Mesendoderm (in vitro differentiated cells): Measurements from ENCODE around the gene TRIM29.

Source experiments
- DNase-seq: peaks from one replicate; pipeline ENCODE4 v3.0.0; 2013
- H2AK5ac ChIP-seq: 2 replicates; pipeline ENCODE4 v1.6.1; 2013; ENCODE audit warnings: low read length, inconsistent platforms
- H2BK120ac ChIP-seq: 2 replicates; pipeline ENCODE4 v1.6.1; 2013; ENCODE audit warnings: low read depth, mild to moderate bottlenecking, low read length, moderate library complexity, mixed read lengths
- H2BK15ac ChIP-seq: replicated peaks from 2 replicates; pipeline ENCODE4 v1.6.1; 2013; ENCODE audit warnings: low read depth, mild to moderate bottlenecking, moderate library complexity
- H2BK5ac ChIP-seq: 2 replicates; pipeline ENCODE4 v1.6.1; 2013; ENCODE audit warnings: low read length, inconsistent platforms
- H3K18ac ChIP-seq: 2 replicates; pipeline ENCODE4 v1.6.1; 2013; ENCODE audit warnings: mild to moderate bottlenecking, low read length, mixed read lengths
- H3K23ac ChIP-seq: one replicate; pipeline ENCODE4 v1.6.1; 2013; ENCODE audit warnings: low read length
- H3K27ac ChIP-seq: 2 replicates; pipeline ENCODE4 v1.5.1; 2013; ENCODE audit warnings: low read depth, mild to moderate bottlenecking, inconsistent platforms, low read length, moderate library complexity
- H3K27me3 ChIP-seq: 2 replicates; pipeline ENCODE4 v1.6.1; 2013; ENCODE audit warnings: low read length, control low read depth, mild to moderate bottlenecking, inconsistent platforms; ENCODE audit not compliant: insufficient read depth, poor library complexity
- H3K36me3 ChIP-seq: 2 replicates; pipeline ENCODE4 v1.6.1; 2013; ENCODE audit warnings: low read length, inconsistent platforms; ENCODE audit not compliant: control insufficient read depth, insufficient read depth
- H3K4ac ChIP-seq: one replicate; pipeline ENCODE4 v1.6.1; 2013; ENCODE audit warnings: low read depth, mild to moderate bottlenecking, low read length, moderate library complexity
- H3K4me1 ChIP-seq: 2 replicates; pipeline ENCODE4 v1.6.1; 2013; ENCODE audit warnings: low read depth, low read length, inconsistent platforms; ENCODE audit not compliant: control insufficient read depth
- H3K4me2 ChIP-seq: 2 replicates; pipeline ENCODE4 v1.6.1; 2013; ENCODE audit warnings: low read length
- H3K4me3 ChIP-seq: 2 replicates; pipeline ENCODE4 v1.5.1; 2013; ENCODE audit warnings: mild to moderate bottlenecking, low read length
- H3K56ac ChIP-seq: one replicate; pipeline ENCODE4 v1.6.1; 2013; ENCODE audit warnings: low read length
- H3K79me1 ChIP-seq: 2 replicates; pipeline ENCODE4 v1.6.1; 2013; ENCODE audit warnings: low read length, inconsistent platforms
- H3K79me2 ChIP-seq: 2 replicates; pipeline ENCODE4 v1.6.1; 2013; ENCODE audit warnings: mild to moderate bottlenecking, low read length; ENCODE audit not compliant: control insufficient read depth, insufficient read depth
- H3K9ac ChIP-seq: 2 replicates; pipeline ENCODE4 v1.6.1; 2013; ENCODE audit warnings: low read length, inconsistent platforms
- H4K5ac ChIP-seq: one replicate; pipeline ENCODE4 v1.6.1; 2013; ENCODE audit warnings: low read length
- H4K8ac ChIP-seq: one replicate; pipeline ENCODE4 v1.6.1; 2013; ENCODE audit warnings: low read depth, mild to moderate bottlenecking, control low read depth, low read length, moderate library complexity
- WGBS: extraction: QIAGEN DNeasy Blood & Tissue Kit; methylation state at CpG from one replicate; pipeline ENCODE4 v1.1.7; 2013; ENCODE audit warnings: low lambda C conversion rate, missing lambda C conversion rate; ENCODE audit not compliant: insufficient coverage; ENCODE audit errors: extremely low coverage; 5-methylcytosine and 5-hydroxymethylcytosine counted together

TRIM29 gene

GRCh38 chr11:120130176-120130980 lies 7.5 kb downstream of the TRIM29 start:
- Histone ChIP-seq H3K79me1 (no peaks in the 10 kb centered on the region), H3K4ac (no peak overlapping the region), H3K27ac (no peak overlapping the region), H3K9ac (no peak overlapping the region), H3K79me2 (no peaks in the 10 kb centered on the region), H2AK5ac (no peak overlapping the region), H2BK5ac (no peak overlapping the region), H3K56ac (no peak overlapping the region), H3K36me3 (no peaks in the 10 kb centered on the region), H2BK15ac (no peak overlapping the region), H3K23ac (no peak overlapping the region), H2BK120ac (no peak overlapping the region), H3K27me3 (no peaks in the 10 kb centered on the region), H3K4me2 (no peak overlapping the region), H3K18ac (no peak overlapping the region), H4K5ac (no peak overlapping the region), H4K8ac (no peak overlapping the region), H3K4me1 (no peaks in the 10 kb centered on the region), H3K4me3 (no peak overlapping the region)
- no peak for DNase-seq
- WGBS: no CpG with 5 or more reads among the region's 8 CpGs

GRCh38 chr11:120129570-120129969 lies 8.3 kb downstream of the TRIM29 start:
- Histone ChIP-seq H2BK15ac (no peak overlapping the region), H4K8ac (no peak overlapping the region), H2BK120ac (no peak overlapping the region), H2BK5ac (no peak overlapping the region), H3K4me2 (no peak overlapping the region), H3K4me3 (no peak overlapping the region), H3K27me3 (no peaks in the 10 kb centered on the region), H3K4me1 (no peaks in the 10 kb centered on the region), H3K56ac (no peak overlapping the region), H3K36me3 (no peaks in the 10 kb centered on the region), H3K23ac (no peak overlapping the region), H2AK5ac (no peak overlapping the region), H4K5ac (no peak overlapping the region), H3K27ac (no peak overlapping the region), H3K4ac (no peak overlapping the region), H3K18ac (no peak overlapping the region), H3K79me1 (no peaks in the 10 kb centered on the region), H3K9ac (no peak overlapping the region), H3K79me2 (no peaks in the 10 kb centered on the region)
- WGBS: no CpG with 5 or more reads among the region's 9 CpGs
- DNase-seq: peak; percentile 17

DNA sequence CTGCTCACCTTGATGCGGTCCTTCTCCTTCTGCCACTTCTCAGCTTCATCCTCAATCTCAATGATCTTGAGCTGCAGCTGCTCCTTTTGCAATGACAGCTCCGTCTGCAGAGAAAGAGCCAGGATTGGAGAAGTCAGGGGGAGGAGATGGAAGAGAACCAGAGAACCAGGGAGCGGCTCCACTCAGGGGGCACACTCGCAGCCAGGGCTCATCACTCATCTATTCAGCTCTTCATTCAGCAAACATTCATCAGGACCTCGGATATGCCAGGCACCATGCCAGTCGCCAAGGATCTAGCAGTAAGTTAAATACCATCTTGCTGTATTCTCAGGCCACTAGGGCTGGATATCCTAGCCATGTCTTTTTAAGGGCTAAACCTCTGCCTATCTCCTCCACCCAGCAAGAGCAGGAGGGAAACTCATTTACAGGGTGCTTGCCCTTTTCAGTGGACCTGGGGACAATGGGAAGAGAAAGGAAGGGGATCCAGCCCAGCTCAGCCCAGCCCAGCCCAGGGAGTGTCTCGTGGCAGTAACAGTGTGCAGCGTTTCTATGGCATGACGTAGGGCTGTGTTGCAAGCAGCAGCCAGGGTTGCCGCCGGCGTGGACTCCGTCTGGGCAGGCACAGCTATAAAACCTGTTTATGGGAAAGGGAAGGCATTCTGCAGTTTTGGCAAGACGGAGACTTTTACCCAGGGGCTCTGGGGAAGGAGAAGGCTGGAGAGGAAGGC lies 9.4 kb downstream of the TRIM29 start:
- no peaks in the 10 kb centered on the region for H3K79me2 ChIP-seq
- H3K27ac ChIP-seq: no peak overlapping the region
- no CpG with 5 or more reads among the region's 14 CpGs for WGBS
- H4K5ac ChIP-seq: no peak overlapping the region
- no peak overlapping the region for H2BK120ac ChIP-seq
- H3K27me3 ChIP-seq: no peaks in the 10 kb centered on the region
- H3K56ac ChIP-seq: no peak overlapping the region
- no peak overlapping the region for H3K23ac ChIP-seq
- no peak overlapping the region for H2BK5ac ChIP-seq
- no peaks in the 10 kb centered on the region for H3K79me1 ChIP-seq
- no peak overlapping the region for H3K4ac ChIP-seq
- H3K4me3 ChIP-seq: no peak overlapping the region
- H3K9ac ChIP-seq: no peak overlapping the region
- H3K4me2 ChIP-seq: no peak overlapping the region
- H4K8ac ChIP-seq: no peak overlapping the region
- H2AK5ac ChIP-seq: no peak overlapping the region
- H3K36me3 ChIP-seq: no peaks in the 10 kb centered on the region
- no peak overlapping the region for H2BK15ac ChIP-seq
- no peaks in the 10 kb centered on the region for H3K4me1 ChIP-seq
- no peak for DNase-seq
- no peak overlapping the region for H3K18ac ChIP-seq

DNA sequence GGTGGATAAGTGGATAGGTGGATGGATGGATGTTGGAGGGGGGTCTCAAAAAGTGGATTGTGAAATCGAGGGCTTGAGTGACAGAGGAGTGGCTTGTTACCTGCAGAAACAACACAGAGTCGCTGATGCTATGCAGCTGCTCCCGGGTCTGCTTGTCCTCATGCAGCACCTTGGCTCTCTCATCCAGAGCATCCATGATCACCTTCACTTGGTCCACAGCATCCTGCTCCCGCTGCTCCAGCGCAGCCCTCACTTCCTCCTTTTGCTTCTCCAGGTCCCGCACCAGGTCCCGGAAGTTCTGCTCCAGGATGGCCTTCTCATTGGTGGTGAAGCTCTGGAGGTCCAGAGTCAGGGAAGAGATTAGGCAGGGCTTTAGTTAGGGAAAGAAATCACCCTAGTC lies 10.7 kb downstream of the TRIM29 start:
- Histone ChIP-seq H3K27me3 (no peaks in the 10 kb centered on the region), H2AK5ac (no peak overlapping the region), H2BK5ac (no peak overlapping the region), H2BK120ac (no peak overlapping the region), H2BK15ac (no peak overlapping the region), H3K27ac (no peak overlapping the region), H3K4ac (no peak overlapping the region), H3K79me2 (no peaks in the 10 kb centered on the region), H3K36me3 (no peaks in the 10 kb centered on the region), H3K18ac (no peak overlapping the region), H3K4me1 (no peaks in the 10 kb centered on the region), H3K9ac (no peak overlapping the region), H4K8ac (no peak overlapping the region), H3K23ac (no peak overlapping the region), H3K4me2 (no peak overlapping the region), H3K4me3 (no peak overlapping the region), H4K5ac (no peak overlapping the region), H3K79me1 (no peaks in the 10 kb centered on the region), H3K56ac (no peak overlapping the region)
- WGBS: no CpG with 5 or more reads among the region's 7 CpGs
- DNase-seq: no peak

DNA sequence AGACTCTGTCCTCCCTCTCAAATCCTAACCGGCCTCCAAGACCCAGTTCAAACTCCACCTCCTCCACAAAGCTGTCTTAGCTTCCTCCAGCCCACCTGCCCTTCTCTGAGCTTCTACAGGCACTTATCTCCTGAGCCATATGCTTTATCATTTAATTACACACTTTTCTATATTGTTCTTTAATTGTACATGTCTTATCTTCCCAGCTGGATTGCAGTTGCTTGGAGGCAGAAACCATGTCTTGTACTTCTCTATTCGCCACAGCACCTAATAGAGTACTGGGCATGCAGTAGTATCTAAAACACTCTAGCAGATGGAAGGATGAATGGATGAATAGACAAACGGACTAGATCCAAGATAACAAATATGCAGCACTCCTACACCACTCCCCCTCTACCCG lies 11.3 kb downstream of the TRIM29 start:
- no peaks in the 10 kb centered on the region for H3K27me3 ChIP-seq
- H3K23ac ChIP-seq: no peak overlapping the region
- H2BK120ac ChIP-seq: no peak overlapping the region
- DNase-seq: no peak
- no peaks in the 10 kb centered on the region for H3K4me1 ChIP-seq
- H4K5ac ChIP-seq: no peak overlapping the region
- no peak overlapping the region for H3K4ac ChIP-seq
- H3K56ac ChIP-seq: no peak overlapping the region
- no peaks in the 10 kb centered on the region for H3K36me3 ChIP-seq
- no peak overlapping the region for H2BK5ac ChIP-seq
- no peak overlapping the region for H3K4me3 ChIP-seq
- no peaks in the 10 kb centered on the region for H3K79me1 ChIP-seq
- H2BK15ac ChIP-seq: no peak overlapping the region
- no peak overlapping the region for H2AK5ac ChIP-seq
- no peak overlapping the region for H3K18ac ChIP-seq
- H3K79me2 ChIP-seq: no peaks in the 10 kb centered on the region
- H3K9ac ChIP-seq: no peak overlapping the region
- no peak overlapping the region for H3K27ac ChIP-seq
- H3K4me2 ChIP-seq: no peak overlapping the region
- WGBS: no CpG with 5 or more reads among the region's 4 CpGs
- H4K8ac ChIP-seq: no peak overlapping the region
